Activated T-cell treated with anti-CD3 and anti-CD28 coated beads for 48 hours (primary cell): ENCODE results near the gene DSG4.

ENCODE experiments used
- DNase-seq: peaks from one replicate; pipeline ENCODE4 v3.0.0-alpha.2; 2020; ENCODE audit warnings: low read depth

Gene DSG4

GRCh38 chr18:31407649-31408048 lies 31.1 kb downstream of the DSG4 start:
- DNase-seq = no peak

- no peak for DNase-seq
Measured at GRCh38 chr18:31409276-31409675, 32.7 kb downstream of the DSG4 start.

GRCh38 chr18:31410716-31411483 lies 34.3 kb downstream of the DSG4 start:
- DNase-seq = no peak

GRCh38 chr18:31413137-31413536 lies 36.6 kb downstream of the DSG4 start:
- DNase-seq = no peak

GRCh38 chr18:31417850-31418249 lies 41.3 kb downstream of the DSG4 start:
- DNase-seq = no peak

GRCh38 chr18:31419457-31419932 lies 42.9 kb downstream of the DSG4 start:
- DNase-seq = no peak

- DNase-seq = no peak
Measured at GRCh38 chr18:31420032-31420431, 43.5 kb downstream of the DSG4 start.

GRCh38 chr18:31420524-31420923 lies 43.9 kb downstream of the DSG4 start:
- no peak for DNase-seq

- DNase-seq = no peak
Measured at GRCh38 chr18:31424383-31424988, 47.9 kb downstream of the DSG4 start.

GRCh38 chr18:31426021-31426420 lies 49.4 kb downstream of the DSG4 start:
- no peak for DNase-seq

GRCh38 chr18:31426871-31427406 lies 50.4 kb downstream of the DSG4 start:
- DNase-seq = no peak

- no peak for DNase-seq
Measured at GRCh38 chr18:31428211-31428610, 51.6 kb downstream of the DSG4 start.

- no peak for DNase-seq
Measured at GRCh38 chr18:31429623-31430022, 53.0 kb downstream of the DSG4 start.

GRCh38 chr18:31430072-31430471 lies 53.5 kb downstream of the DSG4 start:
- no peak for DNase-seq

GRCh38 chr18:31430554-31430953 lies 54.0 kb downstream of the DSG4 start:
- DNase-seq = no peak

GRCh38 chr18:31432316-31432715 lies 55.7 kb downstream of the DSG4 start:
- DNase-seq = no peak

GRCh38 chr18:31436825-31437224 lies 60.2 kb downstream of the DSG4 start:
- no peak for DNase-seq

GRCh38 chr18:31438402-31438801 lies 61.8 kb downstream of the DSG4 start:
- DNase-seq = no peak

GRCh38 chr18:31439807-31440325 lies 63.3 kb downstream of the DSG4 start:
- DNase-seq = no peak

GRCh38 chr18:31440787-31441186 lies 64.2 kb downstream of the DSG4 start:
- no peak for DNase-seq

GRCh38 chr18:31441493-31441892 lies 64.9 kb downstream of the DSG4 start:
- DNase-seq = no peak

GRCh38 chr18:31444142-31444541 lies 67.6 kb downstream of the DSG4 start:
- DNase-seq = no peak

- DNase-seq = no peak
Measured at GRCh38 chr18:31445908-31446307, 69.3 kb downstream of the DSG4 start.
